Activated naive CD4-positive, alpha-beta T cell treated with anti-CD3 and anti-CD28 coated beads, Interleukin-2, amount 10 ng/mL, durations not matched to agents 7 days and 5 days (primary cell): ENCODE data around the gene PTPRA.
"Not testable (repeated sequence)": the region's sequence is repeated elsewhere in the genome, so short reads cannot be mapped to it uniquely, and the experiment has no call there.

Experiments
- CTCF ChIA-PET: fragments of 350-600 bp; sonication (Branson Sonifier 250); formaldehyde crosslinking; loops from one replicate; lab custom pipeline; 2021; ENCODE audit warnings: antibody characterized with exemption; lab: Charles Lee
- DNase-seq: peaks from one replicate; pipeline ENCODE4 v3.0.0-alpha.2; 2020
- H3K27ac Mint-ChIP-seq: one replicate; pipeline ENCODE4 v1.8.0; 2021; ENCODE audit warnings: mild to moderate bottlenecking, moderate library complexity, mixed read lengths
- H3K27me3 Mint-ChIP-seq: one replicate; pipeline ENCODE4 v1.8.0; 2021; ENCODE audit warnings: mild to moderate bottlenecking, mixed read lengths
- H3K36me3 Mint-ChIP-seq: one replicate; pipeline ENCODE4 v1.8.0; 2021; ENCODE audit warnings: mixed read lengths
- H3K4me1 Mint-ChIP-seq: one replicate; pipeline ENCODE4 v1.8.0; 2021; ENCODE audit warnings: mixed read lengths
- H3K4me3 Mint-ChIP-seq: one replicate; pipeline ENCODE4 v1.8.0; 2021; ENCODE audit warnings: mild to moderate bottlenecking, moderate library complexity, mixed read lengths
- H3K9me3 Mint-ChIP-seq: one replicate; pipeline ENCODE4 v1.8.0; 2021; ENCODE audit warnings: mixed read lengths

The PTPRA gene, protein sequence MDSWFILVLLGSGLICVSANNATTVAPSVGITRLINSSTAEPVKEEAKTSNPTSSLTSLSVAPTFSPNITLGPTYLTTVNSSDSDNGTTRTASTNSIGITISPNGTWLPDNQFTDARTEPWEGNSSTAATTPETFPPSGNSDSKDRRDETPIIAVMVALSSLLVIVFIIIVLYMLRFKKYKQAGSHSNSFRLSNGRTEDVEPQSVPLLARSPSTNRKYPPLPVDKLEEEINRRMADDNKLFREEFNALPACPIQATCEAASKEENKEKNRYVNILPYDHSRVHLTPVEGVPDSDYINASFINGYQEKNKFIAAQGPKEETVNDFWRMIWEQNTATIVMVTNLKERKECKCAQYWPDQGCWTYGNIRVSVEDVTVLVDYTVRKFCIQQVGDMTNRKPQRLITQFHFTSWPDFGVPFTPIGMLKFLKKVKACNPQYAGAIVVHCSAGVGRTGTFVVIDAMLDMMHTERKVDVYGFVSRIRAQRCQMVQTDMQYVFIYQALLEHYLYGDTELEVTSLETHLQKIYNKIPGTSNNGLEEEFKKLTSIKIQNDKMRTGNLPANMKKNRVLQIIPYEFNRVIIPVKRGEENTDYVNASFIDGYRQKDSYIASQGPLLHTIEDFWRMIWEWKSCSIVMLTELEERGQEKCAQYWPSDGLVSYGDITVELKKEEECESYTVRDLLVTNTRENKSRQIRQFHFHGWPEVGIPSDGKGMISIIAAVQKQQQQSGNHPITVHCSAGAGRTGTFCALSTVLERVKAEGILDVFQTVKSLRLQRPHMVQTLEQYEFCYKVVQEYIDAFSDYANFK

DNA sequence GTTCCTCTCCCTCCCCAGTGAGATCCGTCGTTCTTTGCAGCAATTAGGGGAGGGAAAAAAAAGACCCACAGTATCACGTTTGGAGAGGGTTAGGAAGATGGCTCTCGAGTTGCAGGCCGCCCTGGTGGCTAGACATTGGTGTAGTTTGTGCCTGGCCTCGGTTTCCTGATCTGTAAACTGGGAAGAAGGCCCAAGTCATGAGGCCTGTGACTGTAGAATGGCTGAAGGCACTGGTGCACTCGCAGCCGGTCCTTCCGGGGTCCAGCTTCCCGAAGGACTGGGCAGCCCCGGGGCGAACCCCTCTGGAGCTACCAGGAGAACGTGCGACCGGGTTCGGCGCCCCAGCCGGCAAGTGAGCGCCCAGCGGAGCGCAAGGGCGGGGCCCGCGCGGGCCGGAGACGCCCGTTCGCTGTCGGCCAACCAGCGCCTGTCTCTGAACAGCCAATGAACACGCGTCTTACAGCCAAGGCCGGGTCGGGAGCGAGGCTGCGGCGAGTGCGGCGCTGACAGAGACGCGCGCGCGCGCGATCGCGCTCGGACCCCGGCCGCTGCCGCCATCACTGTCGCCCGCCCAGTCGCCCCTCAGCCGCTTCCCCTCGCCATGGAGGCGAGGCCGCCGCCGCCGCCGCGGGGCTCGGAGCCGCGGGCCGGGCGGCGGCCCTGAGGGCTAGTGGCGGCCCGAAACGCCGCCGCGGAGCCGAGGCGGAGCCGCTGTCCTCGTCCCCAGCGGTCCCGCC is at the start of gene PTPRA:
Gene PTPRA (plus strand): TSS at position 472 of the 737 bp plus-strand sequence. CDS start 90,797 bp downstream, outside the sequence.
- peaks cover 52% of the 10 kb centered on the region for H3K4me1 Mint-ChIP-seq
- peak; percentile 95 for DNase-seq
- H3K27me3 Mint-ChIP-seq: peaks cover 20% of the 10 kb centered on the region
- peak within 1 kb of the TSS; percentile 89 for H3K4me3 Mint-ChIP-seq
- peaks cover 26% of the 10 kb centered on the region for H3K36me3 Mint-ChIP-seq
- CTCF ChIA-PET: interaction anchor here (0.8 to 1.1 kb wide), 2 partner anchors 127 to 179 kb away, joined by 3 read pairs; no protein-coding TSS in a partner anchor
- peak within 1 kb of the TSS; percentile 88 for H3K27ac Mint-ChIP-seq
- no peaks in the 10 kb centered on the region for H3K9me3 Mint-ChIP-seq

DNA sequence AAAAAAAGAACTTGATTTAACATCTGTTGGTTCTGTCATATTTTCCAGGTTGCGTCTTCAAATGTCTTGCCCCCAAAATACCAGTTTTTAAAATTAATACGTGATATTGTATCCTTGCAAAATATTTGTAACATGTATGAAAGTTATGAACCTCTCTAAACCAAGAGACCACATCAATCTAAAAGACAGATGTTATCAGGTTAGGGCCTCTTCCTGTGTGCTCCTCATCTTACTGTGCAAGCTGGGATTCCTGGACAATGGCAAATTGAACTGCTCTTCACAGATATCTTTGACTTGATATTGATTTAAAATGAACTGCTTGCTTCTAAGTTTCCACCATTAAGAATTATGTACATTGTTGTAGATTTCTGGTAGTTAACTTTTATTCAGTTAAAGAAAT is 47.5 kb upstream of the PTPRA start:
- DNase-seq: no peak
- Mint-ChIP-seq H3K9me3 (no peaks in the 10 kb centered on the region), H3K27ac (no peak overlapping the region), H3K36me3 (no peaks in the 10 kb centered on the region), H3K4me3 (no peak overlapping the region), H3K27me3 (peaks cover 56% of the 10 kb centered on the region), H3K4me1 (peaks cover 26% of the 10 kb centered on the region)
- CTCF ChIA-PET: no interaction called here

DNA sequence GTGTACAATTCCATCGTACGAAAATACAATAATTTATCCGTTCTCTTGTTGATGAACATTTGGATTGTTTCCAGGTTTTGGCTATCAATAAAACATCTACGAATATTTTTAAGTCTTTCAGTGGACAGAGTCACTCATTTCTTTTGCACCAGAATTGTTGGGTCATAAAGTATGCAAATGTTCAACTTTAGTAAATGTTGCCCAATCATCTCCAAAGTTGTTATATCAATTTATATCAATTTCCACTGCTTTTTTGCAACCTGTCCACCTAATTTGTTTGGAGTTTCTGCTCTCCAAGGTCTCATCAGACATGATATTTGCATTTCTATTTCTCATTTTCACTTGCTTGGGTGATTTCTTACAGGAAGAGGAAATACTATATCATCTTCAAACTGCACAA is 46.6 kb upstream of the PTPRA start:
- no peak for DNase-seq
- CTCF ChIA-PET: no interaction called here
- Mint-ChIP-seq H3K9me3 (no peaks in the 10 kb centered on the region), H3K27ac (no peak overlapping the region), H3K36me3 (no peaks in the 10 kb centered on the region), H3K4me3 (no peak overlapping the region), H3K4me1 (peaks cover 23% of the 10 kb centered on the region), H3K27me3 (peaks cover 54% of the 10 kb centered on the region)

DNA sequence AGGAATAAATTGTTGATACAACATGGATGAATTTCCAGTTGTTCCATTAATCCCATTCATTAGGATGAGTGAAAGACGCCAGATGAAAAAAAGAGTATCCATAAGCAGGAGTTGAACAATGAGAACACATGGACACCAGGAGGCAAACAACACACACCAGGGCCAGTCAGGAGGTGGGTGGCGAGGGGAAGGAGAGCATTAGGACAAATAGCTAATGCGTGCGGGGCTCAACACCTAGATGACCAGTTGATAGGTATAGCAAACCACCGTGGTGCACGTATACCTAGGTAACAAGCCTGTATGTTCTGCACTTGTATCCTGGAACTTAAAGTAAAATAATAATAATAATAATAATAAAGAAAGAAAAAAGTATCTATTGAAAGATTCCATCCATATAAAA is 43.9 kb upstream of the PTPRA start:
- DNase-seq: no peak
- Mint-ChIP-seq H3K9me3 (no peaks in the 10 kb centered on the region), H3K4me1 (peaks cover 19% of the 10 kb centered on the region), H3K27me3 (peaks cover 57% of the 10 kb centered on the region), H3K4me3 (no peak overlapping the region), H3K27ac (no peak overlapping the region), H3K36me3 (no peaks in the 10 kb centered on the region)
- CTCF ChIA-PET: no interaction called here

DNA sequence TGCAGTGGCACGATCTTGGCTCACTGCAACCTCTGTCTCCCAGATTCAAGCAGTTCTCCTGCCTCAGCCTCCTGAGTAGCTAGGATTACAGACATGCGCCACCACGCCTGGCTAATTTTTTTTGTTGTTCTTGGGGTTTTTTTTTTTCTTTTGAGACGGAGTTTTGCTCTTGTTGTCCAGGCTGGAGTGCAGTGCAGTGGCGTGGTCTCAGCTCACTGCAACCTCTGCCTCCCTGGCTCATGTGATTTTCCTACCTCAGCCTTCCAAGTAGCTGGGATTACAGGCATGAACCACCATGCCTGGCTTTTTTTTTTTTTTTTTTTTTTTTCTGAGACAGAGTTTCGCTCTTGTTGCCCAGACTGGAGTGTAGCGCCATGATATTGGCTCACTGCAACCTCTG is 42.1 kb upstream of the PTPRA start:
- H3K9me3 Mint-ChIP-seq, H3K4me3 Mint-ChIP-seq, CTCF ChIA-PET, DNase-seq, H3K27ac Mint-ChIP-seq, H3K36me3 Mint-ChIP-seq: not testable (repeated sequence)
- peaks cover 57% of the 10 kb centered on the region for H3K27me3 Mint-ChIP-seq
- peaks cover 13% of the 10 kb centered on the region for H3K4me1 Mint-ChIP-seq

DNA sequence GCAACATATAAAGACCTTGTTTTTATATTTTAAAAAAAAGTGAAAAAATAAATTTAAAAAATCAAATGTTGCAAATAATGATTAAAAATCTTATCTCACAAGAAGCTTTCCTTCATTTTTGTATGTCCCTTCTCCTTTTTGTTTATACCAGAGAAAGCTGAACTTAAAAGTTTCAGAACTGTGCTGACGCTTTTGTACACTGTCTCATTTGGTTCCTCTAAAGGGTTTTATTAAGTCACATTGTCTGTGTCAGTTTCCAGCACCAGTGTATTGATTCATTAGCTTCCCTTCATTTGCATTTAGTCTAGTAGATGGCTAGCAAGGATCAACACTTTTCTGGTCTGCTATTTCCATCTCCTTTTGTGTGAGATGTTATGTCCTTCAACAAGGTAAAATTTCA is 39.5 kb upstream of the PTPRA start:
- Mint-ChIP-seq H3K4me3 (no peak overlapping the region), H3K36me3 (peaks cover 8% of the 10 kb centered on the region), H3K9me3 (no peaks in the 10 kb centered on the region), H3K4me1 (peaks cover 2% of the 10 kb centered on the region), H3K27me3 (peaks cover 34% of the 10 kb centered on the region), H3K27ac (no peak overlapping the region)
- no peak for DNase-seq
- CTCF ChIA-PET: no interaction called here

DNA sequence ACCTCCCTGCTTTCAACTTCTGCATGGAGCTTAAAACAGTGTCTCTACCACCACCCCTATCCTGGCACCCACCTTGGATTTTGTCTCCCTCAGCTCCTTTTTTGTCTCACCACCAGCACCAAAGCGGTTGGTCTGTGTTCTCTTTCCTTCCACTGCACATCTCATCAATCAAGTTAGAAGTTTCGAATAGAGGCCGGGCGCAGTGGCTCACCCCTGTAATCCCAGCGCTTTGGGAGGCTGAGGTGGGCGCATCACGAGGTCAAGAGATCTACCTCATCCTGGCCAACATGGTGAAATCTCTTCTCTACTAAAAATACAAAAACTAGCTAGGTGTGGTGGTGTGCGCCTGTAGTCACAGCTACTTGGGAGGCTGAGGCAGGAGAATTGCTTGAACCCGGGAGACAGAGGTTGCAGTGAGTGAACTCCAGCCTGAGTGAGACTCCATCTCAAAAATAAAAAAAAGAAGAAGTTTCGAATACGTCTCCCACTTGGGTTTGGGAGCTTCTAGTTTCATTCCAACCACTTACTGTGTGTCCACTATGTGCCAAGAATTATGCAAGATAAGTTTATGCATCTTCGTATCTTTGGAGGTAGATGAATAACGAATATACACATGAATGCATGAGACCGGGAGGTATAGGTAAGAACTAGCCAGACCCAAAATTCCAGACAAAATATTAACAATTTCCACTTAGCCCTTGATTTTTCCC is 38.7 kb upstream of the PTPRA start:
- H3K9me3 Mint-ChIP-seq: no peaks in the 10 kb centered on the region
- peaks cover 7% of the 10 kb centered on the region for H3K4me1 Mint-ChIP-seq
- no peak for DNase-seq
- H3K36me3 Mint-ChIP-seq: peaks cover 11% of the 10 kb centered on the region
- peaks cover 28% of the 10 kb centered on the region for H3K27me3 Mint-ChIP-seq
- CTCF ChIA-PET: no interaction called here
- H3K27ac Mint-ChIP-seq: no peak overlapping the region
- H3K4me3 Mint-ChIP-seq: no peak overlapping the region

DNA sequence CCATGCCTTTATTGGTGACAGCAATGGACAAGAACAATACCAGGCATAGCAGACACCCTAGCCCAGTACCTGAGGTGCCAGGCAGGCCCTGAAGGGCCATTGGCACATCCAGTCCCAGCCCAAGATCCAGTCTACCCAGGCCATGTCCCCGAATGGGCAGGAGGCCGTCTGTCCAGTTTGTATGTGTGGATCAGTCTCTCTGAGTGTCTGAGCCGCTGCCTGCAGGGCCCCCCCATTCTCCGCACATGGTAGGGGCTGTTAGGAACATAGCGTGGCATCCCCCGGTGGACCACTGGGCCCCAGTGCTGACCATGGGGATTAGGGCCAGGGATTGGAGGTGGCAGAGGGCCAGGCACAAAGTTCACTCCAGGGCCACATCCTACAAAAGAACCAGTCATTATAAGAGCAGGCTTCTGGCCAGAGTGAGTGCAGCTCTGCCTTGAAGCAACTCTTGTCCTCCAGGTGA is 37.9 kb upstream of the PTPRA start:
- H3K27ac Mint-ChIP-seq: no peak overlapping the region
- no peak overlapping the region for H3K4me3 Mint-ChIP-seq
- no peak for DNase-seq
- CTCF ChIA-PET: no interaction called here
- peaks cover 11% of the 10 kb centered on the region for H3K4me1 Mint-ChIP-seq
- H3K9me3 Mint-ChIP-seq: no peaks in the 10 kb centered on the region
- H3K36me3 Mint-ChIP-seq: peaks cover 11% of the 10 kb centered on the region
- H3K27me3 Mint-ChIP-seq: peaks cover 20% of the 10 kb centered on the region

DNA sequence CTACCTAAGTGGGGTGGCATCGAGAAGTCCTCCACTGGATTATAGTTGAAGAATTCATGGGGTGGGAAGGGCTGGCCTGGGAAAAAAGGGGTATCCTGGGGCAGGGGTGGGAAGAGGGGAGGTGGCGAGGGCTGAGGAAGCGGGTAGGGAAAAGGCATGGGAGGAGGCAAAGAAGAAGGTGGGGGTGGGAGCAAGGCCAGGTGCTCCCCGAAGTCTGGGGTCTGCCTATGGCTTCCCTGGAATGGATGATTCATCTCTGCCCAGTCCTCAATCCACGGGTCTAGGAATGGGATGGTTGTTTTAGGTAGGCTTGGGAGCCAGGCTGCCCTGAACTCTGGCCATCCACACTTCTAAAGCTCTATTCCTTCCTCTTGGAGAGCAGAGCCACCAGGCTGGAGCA is 37.2 kb upstream of the PTPRA start:
- Mint-ChIP-seq H3K9me3 (no peaks in the 10 kb centered on the region), H3K27ac (no peak overlapping the region), H3K4me3 (no peak overlapping the region), H3K27me3 (peaks cover 18% of the 10 kb centered on the region), H3K4me1 (peaks cover 12% of the 10 kb centered on the region), H3K36me3 (peaks cover 11% of the 10 kb centered on the region)
- no peak for DNase-seq
- CTCF ChIA-PET: no interaction called here

DNA sequence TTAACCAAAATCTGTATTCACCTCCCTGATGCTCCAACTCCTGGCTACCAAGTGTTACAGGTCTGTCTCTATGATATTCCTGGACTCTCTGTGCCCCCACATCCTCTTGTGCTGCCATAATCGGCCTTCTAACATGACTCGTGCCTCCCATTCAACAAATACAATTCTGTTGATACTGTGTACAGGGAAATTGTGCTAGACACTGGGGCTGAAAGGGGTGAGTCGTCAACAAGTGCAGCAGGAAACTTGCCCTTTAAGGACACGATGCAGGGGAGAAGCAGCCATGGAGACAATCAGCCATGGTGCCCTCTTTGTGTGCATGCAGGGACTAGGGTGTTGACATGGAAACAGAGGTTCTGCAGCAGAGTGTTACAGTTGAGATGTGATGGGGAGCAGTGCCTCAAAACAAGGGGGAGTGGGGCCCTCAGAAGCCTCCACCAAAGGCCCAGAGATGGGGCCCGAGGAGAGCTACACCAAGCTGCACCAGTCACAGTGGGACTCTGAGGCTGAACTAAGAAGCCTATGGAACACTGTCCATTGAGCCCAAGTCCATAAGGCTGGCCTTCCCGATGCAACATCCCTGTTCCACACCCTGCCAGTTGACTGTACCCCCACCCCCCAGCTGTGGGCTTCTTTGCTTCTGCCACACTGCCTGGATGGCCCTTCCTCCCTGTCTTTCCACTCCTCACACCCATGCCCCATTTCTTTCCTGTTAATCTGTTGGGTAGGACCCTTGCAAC is 35.9 kb upstream of the PTPRA start:
- Mint-ChIP-seq H3K4me3 (no peak overlapping the region), H3K9me3 (no peaks in the 10 kb centered on the region), H3K27ac (no peak overlapping the region), H3K36me3 (peaks cover 11% of the 10 kb centered on the region), H3K27me3 (peaks cover 9% of the 10 kb centered on the region), H3K4me1 (peaks cover 16% of the 10 kb centered on the region)
- CTCF ChIA-PET: interaction anchor here (0.6 kb wide), 1 partner anchor 216 kb away, joined by 4 read pairs; no protein-coding TSS in a partner anchor
- no peak for DNase-seq

DNA sequence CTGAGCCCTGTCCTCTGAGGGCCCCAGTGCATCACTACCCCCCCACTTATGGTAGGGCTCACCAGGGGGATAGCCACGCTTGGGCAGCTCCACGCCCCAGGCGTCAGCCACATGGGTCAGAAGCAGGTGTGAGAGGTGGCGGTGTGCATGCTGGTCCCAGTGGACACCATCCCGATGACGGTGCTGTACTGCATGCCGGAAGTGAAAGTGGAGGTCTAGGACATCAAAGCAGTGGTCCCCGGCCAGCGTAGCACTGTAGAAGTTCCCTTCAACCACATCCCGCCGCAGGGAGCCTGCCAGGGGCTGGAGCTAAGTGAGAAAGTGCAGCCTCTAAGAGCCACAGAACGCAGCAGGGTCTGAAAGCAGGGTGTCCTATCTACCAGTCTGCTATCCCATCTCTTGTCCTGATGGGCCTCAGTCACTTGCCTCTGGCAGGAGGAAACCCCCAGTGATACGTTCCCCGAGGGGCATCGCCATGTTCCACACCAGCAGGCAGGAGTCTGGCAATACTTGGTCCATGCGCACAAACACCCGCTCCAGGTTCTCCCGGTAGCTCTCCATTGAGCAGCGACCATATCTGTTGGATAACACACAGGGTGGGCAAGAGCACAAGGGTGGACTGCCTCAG is 35.0 kb upstream of the PTPRA start:
- peaks cover 16% of the 10 kb centered on the region for H3K4me1 Mint-ChIP-seq
- CTCF ChIA-PET: interaction anchor here (0.6 kb wide), 1 partner anchor 149 kb away, joined by 4 read pairs; no protein-coding TSS in a partner anchor
- no peaks in the 10 kb centered on the region for H3K9me3 Mint-ChIP-seq
- H3K36me3 Mint-ChIP-seq: peaks cover 11% of the 10 kb centered on the region
- H3K4me3 Mint-ChIP-seq: no peak overlapping the region
- DNase-seq: no peak
- H3K27me3 Mint-ChIP-seq: peaks cover 6% of the 10 kb centered on the region
- no peak overlapping the region for H3K27ac Mint-ChIP-seq

DNA sequence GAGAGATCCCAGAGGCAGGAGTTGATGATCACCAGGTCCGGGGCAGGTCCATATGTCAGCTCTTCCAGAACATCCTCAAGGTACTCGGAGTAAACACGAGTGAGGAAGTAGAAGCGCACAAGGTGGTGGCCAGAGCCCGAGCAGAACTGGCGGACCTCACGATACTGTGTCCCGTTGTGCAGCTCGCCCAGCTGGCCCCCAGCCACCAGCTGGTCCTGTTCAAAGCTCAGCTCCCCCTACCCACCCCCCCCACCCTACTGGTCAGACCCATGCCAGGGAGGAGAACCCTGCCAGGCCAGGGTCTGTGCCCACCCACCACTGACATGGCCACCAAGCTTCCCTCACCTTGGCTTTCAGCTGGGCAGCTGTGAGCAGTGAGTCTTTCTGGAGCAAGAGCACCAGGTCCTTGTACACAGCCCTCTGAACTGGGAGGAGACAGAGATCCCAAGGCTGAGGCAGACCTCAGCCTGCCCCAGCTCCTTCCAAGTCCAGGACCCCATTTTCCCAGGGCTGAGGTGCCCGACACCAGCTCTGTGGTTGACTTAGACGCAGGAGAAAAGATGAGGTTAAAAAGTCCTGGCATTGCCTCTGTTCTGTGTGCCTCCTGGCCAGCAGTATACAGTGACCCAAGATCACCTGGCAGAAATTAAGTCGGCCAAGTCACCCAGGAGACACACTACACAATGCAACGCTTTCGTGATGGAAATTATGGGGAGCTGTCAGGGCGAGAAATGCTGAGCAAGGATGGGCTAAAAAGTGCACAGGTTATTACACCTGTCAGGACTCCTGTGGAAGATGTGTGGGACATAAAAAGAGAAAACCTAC is 34.2 kb upstream of the PTPRA start:
- CTCF ChIA-PET: interaction anchor here (0.6 to 1.6 kb wide), 3 partner anchors 95 to 151 kb away, joined by 3 to 7 read pairs (median 4); no protein-coding TSS in a partner anchor
- Mint-ChIP-seq H3K36me3 (peaks cover 13% of the 10 kb centered on the region), H3K4me3 (peak overlapping the region; percentile 65), H3K27ac (peak overlapping the region; percentile 81), H3K4me1 (peaks cover 16% of the 10 kb centered on the region), H3K9me3 (no peaks in the 10 kb centered on the region), H3K27me3 (peaks cover 4% of the 10 kb centered on the region)
- no peak for DNase-seq
